SU-DHL-6 (cell line): Measurements from ENCODE around the gene HHAT.

ENCODE experiments used
- CTCF ChIP-seq: fragments of 200-600 bp; sonication (generic); IDR thresholded peaks from one replicate; pipeline ENCODE4 v1.5.1; 2017; ENCODE audit warnings: antibody characterized with exemption, mild to moderate bottlenecking, low read length, moderate library complexity; ENCODE audit not compliant: insufficient read depth, poor library complexity, severe bottlenecking
- EZH2phosphoT487 ChIP-seq: fragments of 200-600 bp; sonication (generic), shearing (Covaris generic); conservative IDR thresholded peaks from 2 replicates; pipeline ENCODE4 v1.6.1; 2018; ENCODE audit warnings: mild to moderate bottlenecking, antibody characterized with exemption, low read length, moderate library complexity, mixed read lengths

GRCh38 chr1:210629276-210629675 lies 300.6 kb downstream of the HHAT start:
- no peak for TF ChIP-seq CTCF
- TF ChIP-seq EZH2phosphoT487 = no peak
